Measurements from ENCODE around the gene LMBRD2.

DNA sequence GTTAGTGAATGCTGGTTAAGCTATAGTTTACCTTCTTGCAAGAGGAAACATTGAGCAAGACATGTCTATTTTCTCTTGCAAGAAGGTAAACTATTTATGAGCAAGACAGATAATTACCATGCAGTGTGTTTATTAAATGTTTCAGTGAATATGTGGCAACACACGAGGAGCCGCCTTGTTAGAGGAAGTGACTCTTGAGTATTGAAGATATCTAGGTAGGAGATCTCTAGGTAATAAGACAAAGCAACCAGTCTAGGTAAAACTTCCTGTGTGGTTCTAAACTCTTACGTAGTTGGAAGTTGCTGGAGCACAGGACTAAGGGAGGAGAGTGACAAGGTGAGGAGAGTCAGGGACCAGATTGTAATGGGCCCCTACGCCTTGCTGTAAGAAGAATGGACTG, 17.1 kb upstream of the LMBRD2 start:
- TF ChIP-seq GLIS3 (CRISPR knock-in tag; IDR thresholded peaks at IDR 0.05), result no peak
- no peak for TF ChIP-seq PATZ1 (CRISPR knock-in tag; IDR thresholded peaks at IDR 0.05; ENCODE audit: borderline replicate concordance)
- no peak for TF ChIP-seq ZC3H10 (CRISPR knock-in tag; IDR thresholded peaks at IDR 0.05)
- no peak for TF ChIP-seq OSR1 (CRISPR knock-in tag; IDR thresholded peaks at IDR 0.05)
- TF ChIP-seq, protein P1, sequence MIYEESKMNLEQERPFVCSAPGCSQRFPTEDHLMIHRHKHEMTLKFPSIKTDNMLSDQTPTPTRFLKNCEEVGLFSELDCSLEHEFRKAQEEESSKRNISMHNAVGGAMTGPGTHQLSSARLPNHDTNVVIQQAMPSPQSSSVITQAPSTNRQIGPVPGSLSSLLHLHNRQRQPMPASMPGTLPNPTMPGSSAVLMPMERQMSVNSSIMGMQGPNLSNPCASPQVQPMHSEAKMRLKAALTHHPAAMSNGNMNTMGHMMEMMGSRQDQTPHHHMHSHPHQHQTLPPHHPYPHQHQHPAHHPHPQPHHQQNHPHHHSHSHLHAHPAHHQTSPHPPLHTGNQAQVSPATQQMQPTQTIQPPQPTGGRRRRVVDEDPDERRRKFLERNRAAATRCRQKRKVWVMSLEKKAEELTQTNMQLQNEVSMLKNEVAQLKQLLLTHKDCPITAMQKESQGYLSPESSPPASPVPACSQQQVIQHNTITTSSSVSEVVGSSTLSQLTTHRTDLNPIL (CRISPR knock-in tag; IDR thresholded peaks at IDR 0.05; ENCODE audit: low read depth), result no peak
- TF ChIP-seq, protein P2, sequence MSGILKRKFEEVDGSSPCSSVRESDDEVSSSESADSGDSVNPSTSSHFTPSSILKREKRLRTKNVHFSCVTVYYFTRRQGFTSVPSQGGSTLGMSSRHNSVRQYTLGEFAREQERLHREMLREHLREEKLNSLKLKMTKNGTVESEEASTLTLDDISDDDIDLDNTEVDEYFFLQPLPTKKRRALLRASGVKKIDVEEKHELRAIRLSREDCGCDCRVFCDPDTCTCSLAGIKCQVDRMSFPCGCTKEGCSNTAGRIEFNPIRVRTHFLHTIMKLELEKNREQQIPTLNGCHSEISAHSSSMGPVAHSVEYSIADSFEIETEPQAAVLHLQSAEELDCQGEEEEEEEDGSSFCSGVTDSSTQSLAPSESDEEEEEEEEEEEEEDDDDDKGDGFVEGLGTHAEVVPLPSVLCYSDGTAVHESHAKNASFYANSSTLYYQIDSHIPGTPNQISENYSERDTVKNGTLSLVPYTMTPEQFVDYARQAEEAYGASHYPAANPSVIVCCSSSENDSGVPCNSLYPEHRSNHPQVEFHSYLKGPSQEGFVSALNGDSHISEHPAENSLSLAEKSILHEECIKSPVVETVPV (CRISPR knock-in tag; IDR thresholded peaks at IDR 0.05), result no peak
- TF ChIP-seq ESRRG (CRISPR knock-in tag; IDR thresholded peaks at IDR 0.05), result no peak
- no peak for TF ChIP-seq ZNF8 (CRISPR knock-in tag; IDR thresholded peaks at IDR 0.05)
- no peak for TF ChIP-seq ZNF70 (CRISPR knock-in tag; IDR thresholded peaks at IDR 0.05)
- TF ChIP-seq RARB (CRISPR knock-in tag; IDR thresholded peaks at IDR 0.05), result no peak
- TF ChIP-seq TCF4 (CRISPR knock-in tag; IDR thresholded peaks at IDR 0.05; ENCODE audit: borderline replicate concordance), result no peak
- TF ChIP-seq BACH2 (CRISPR knock-in tag; IDR thresholded peaks at IDR 0.05; ENCODE audit: borderline replicate concordance), result no peak
- TF ChIP-seq ZFP3 (CRISPR knock-in tag; IDR thresholded peaks at IDR 0.05), result no peak
